H1 (cell line): ENCODE data around the gene PRKCI. TPM values are rescaled to one million over a fixed set of nuclear protein-coding genes. Genes with fewer than 3 reads are reported as not detected.

Experiments used
- CTCF ChIA-PET: fragments of 300-600 bp; sonication (Branson Sonifier 250); formaldehyde crosslinking; loops from one replicate; lab custom pipeline; 2021; ENCODE audit not compliant: partially characterized antibody; lab: Charles Lee
- POLR2A ChIA-PET: fragments of 300-600 bp; sonication (Branson Sonifier 250); formaldehyde crosslinking; loops from one replicate; lab custom pipeline; 2021; ENCODE audit warnings: inconsistent platforms; ENCODE audit not compliant: partially characterized antibody; lab: Charles Lee
- DNase-seq, 2 experiments: peaks; one replicate each; pipeline versions ENCODE4 v3.0.0 to v3.0.0-alpha.2; 2010 to 2022; ENCODE audit warnings: low spot score in 2 of 2, low read depth in 1 of 2, mixed read lengths in 1 of 2
- FAIRE-seq: peaks from 2 replicates; lab custom pipeline; 2011; peaks lifted over from hg19 to GRCh38; lab: Jason Lieb, UNC
- H2AFZ ChIP-seq: 2 replicates; pipeline ENCODE4 v1.8.1; 2012; ENCODE audit warnings: low read length, inconsistent platforms
- H2AK5ac ChIP-seq: 2 replicates; pipeline ENCODE4 v1.6.1; 2013; ENCODE audit warnings: low read depth, low read length
- H2BK120ac ChIP-seq: replicated peaks from 2 replicates; pipeline ENCODE3; 2013; ENCODE audit warnings: low read depth, low read length, inconsistent platforms
- H2BK12ac ChIP-seq: 2 replicates; pipeline ENCODE4 v1.6.1; 2013; ENCODE audit warnings: low read depth, low read length
- H2BK15ac ChIP-seq: 2 replicates; pipeline ENCODE4 v1.6.1; 2013; ENCODE audit warnings: low read length
- H2BK20ac ChIP-seq: 2 replicates; pipeline ENCODE4 v1.6.1; 2013; ENCODE audit warnings: low read length
- H2BK5ac ChIP-seq: 2 replicates; pipeline ENCODE4 v1.6.1; 2013; ENCODE audit warnings: low read depth, low read length
- H3K14ac ChIP-seq: 2 replicates; pipeline ENCODE4 v1.6.1; 2013; ENCODE audit warnings: inconsistent platforms; ENCODE audit not compliant: insufficient read length
- H3K18ac ChIP-seq: 2 replicates; pipeline ENCODE4 v1.6.1; 2013; ENCODE audit warnings: low read length; ENCODE audit errors: extremely low read depth
- H3K23ac ChIP-seq: 2 replicates; pipeline ENCODE4 v1.6.1; 2013; ENCODE audit warnings: inconsistent platforms; ENCODE audit not compliant: insufficient read length
- H3K23me2 ChIP-seq: 2 replicates; pipeline ENCODE4 v1.6.1; 2013; ENCODE audit warnings: low read depth, low read length
- H3K27ac ChIP-seq: 2 replicates; pipeline ENCODE4 v1.6.1; 2011; ENCODE audit warnings: low read depth, low read length, inconsistent platforms
- H3K27me3 ChIP-seq, 4 experiments: replicated peaks in 1 of 4; 1 replicate in 1 of 4; 2 replicates in 3 of 4; pipeline versions ENCODE4 v1.6.1 to v1.8.1; 2011 to 2013; ENCODE audit warnings: low read length in 3 of 4, mild to moderate bottlenecking in 3 of 4, inconsistent platforms in 2 of 4, mixed read lengths in 2 of 4, moderate library complexity in 1 of 4; ENCODE audit not compliant: control insufficient read depth in 3 of 4, insufficient read depth in 3 of 4; ENCODE audit errors: extremely low read depth in 1 of 4
- H3K36me3 ChIP-seq, 4 experiments: 2 replicates each; pipeline versions ENCODE4 v1.6.1 to v1.8.1; 2011 to 2013; ENCODE audit warnings: mild to moderate bottlenecking in 4 of 4, low read length in 3 of 4, moderate library complexity in 2 of 4, control low read depth in 1 of 4, inconsistent platforms in 1 of 4; ENCODE audit not compliant: insufficient read depth in 4 of 4, control insufficient read depth in 2 of 4
- H3K4ac ChIP-seq: replicated peaks from 2 replicates; pipeline ENCODE3; 2013; ENCODE audit warnings: low read length, low read depth, mixed read lengths, inconsistent platforms; ENCODE audit not compliant: insufficient read length
- H3K4me1 ChIP-seq, 4 experiments: replicated peaks in 1 of 4; 1 replicate in 1 of 4; 2 replicates in 3 of 4; pipeline versions ENCODE4 v1.6.1 to v1.8.1; 2011 to 2013; ENCODE audit warnings: low read length in 3 of 4, inconsistent platforms in 2 of 4, mixed read lengths in 1 of 4; ENCODE audit not compliant: insufficient read depth in 4 of 4, control insufficient read depth in 3 of 4
- H3K4me2 ChIP-seq, 2 experiments: 2 replicates each; pipeline versions ENCODE4 v1.6.1 to v1.8.1; 2011 to 2013; ENCODE audit warnings: low read depth in 2 of 2, low read length in 2 of 2, control low read depth in 1 of 2, inconsistent platforms in 1 of 2, mild to moderate bottlenecking in 1 of 2; ENCODE audit not compliant: insufficient read depth in 1 of 2
- H3K4me3 ChIP-seq, 4 experiments: fragments of 200-600, 300-600 bp in 1 of 4; sonication (generic), shearing (Covaris generic), sonication (Bioruptor Twin) in 1 of 4; 2 replicates each; pipeline versions ENCODE4 v1.5.1 to v1.8.1; 2011 to 2016; ENCODE audit warnings: low read length in 4 of 4, low read depth in 3 of 4, control low read depth in 2 of 4, inconsistent platforms in 2 of 4, mild to moderate bottlenecking in 2 of 4, mixed read lengths in 1 of 4, moderate library complexity in 1 of 4; ENCODE audit not compliant: insufficient read depth in 2 of 4; ENCODE audit errors: extremely low read depth in 1 of 4
- H3K56ac ChIP-seq: replicated peaks from 2 replicates; pipeline ENCODE3; 2013; ENCODE audit warnings: low read depth, mild to moderate bottlenecking, mixed read lengths, low read length, inconsistent platforms; ENCODE audit not compliant: insufficient read length
- H3K79me1 ChIP-seq: 2 replicates; pipeline ENCODE4 v1.6.1; 2013; ENCODE audit warnings: low read depth, low read length, control low read depth
- H3K79me2 ChIP-seq, 2 experiments: 2 replicates each; pipeline versions ENCODE4 v1.6.1 to v1.8.1; 2012 to 2013; ENCODE audit warnings: low read length in 2 of 2, mild to moderate bottlenecking in 2 of 2, inconsistent platforms in 1 of 2; ENCODE audit not compliant: insufficient read depth in 2 of 2, control insufficient read depth in 1 of 2
- H3K9ac ChIP-seq, 4 experiments: replicated peaks in 1 of 4; 1 replicate in 1 of 4; 2 replicates in 3 of 4; pipeline versions ENCODE4 v1.6.1 to v1.8.1; 2011 to 2013; ENCODE audit warnings: low read depth in 3 of 4, low read length in 3 of 4, control low read depth in 2 of 4, mild to moderate bottlenecking in 2 of 4, moderate library complexity in 2 of 4, inconsistent platforms in 1 of 4; ENCODE audit errors: extremely low read depth in 1 of 4
- H3K9me3 ChIP-seq, 2 experiments: 2 replicates each; pipeline versions ENCODE4 v1.6.1 to v1.8.1; 2012 to 2013; ENCODE audit warnings: mild to moderate bottlenecking in 2 of 2, moderate library complexity in 2 of 2, control low read depth in 1 of 2, inconsistent platforms in 1 of 2, low read depth in 1 of 2, low read length in 1 of 2, mixed read lengths in 1 of 2; ENCODE audit not compliant: insufficient read depth in 2 of 2
- H4K20me1 ChIP-seq, 2 experiments: replicated peaks in 1 of 2; 2 replicates each; pipeline versions ENCODE3 to v1.8.1; 2011 to 2013; ENCODE audit warnings: inconsistent platforms in 2 of 2, low read length in 2 of 2, mild to moderate bottlenecking in 1 of 2; ENCODE audit not compliant: insufficient read depth in 2 of 2, control insufficient read depth in 1 of 2
- H4K5ac ChIP-seq: 2 replicates; pipeline ENCODE4 v1.6.1; 2013; ENCODE audit warnings: low read length, low read depth, mixed read lengths, inconsistent platforms; ENCODE audit not compliant: insufficient read length
- H4K8ac ChIP-seq: 2 replicates; pipeline ENCODE4 v1.8.0; 2013; ENCODE audit warnings: mild to moderate bottlenecking, moderate library complexity, low read length, inconsistent platforms; ENCODE audit not compliant: insufficient read depth; ENCODE audit errors: extremely low read depth
- H4K91ac ChIP-seq: replicated peaks from 2 replicates; pipeline ENCODE3; 2013; ENCODE audit warnings: low read length, mixed read lengths, inconsistent platforms; ENCODE audit not compliant: insufficient read length
- BCL11A ChIP-seq, 2 experiments: IDR thresholded peaks; one replicate each; pipeline ENCODE4 v1.6.1; 2011; ENCODE audit warnings: low read depth in 2 of 2, low read length in 2 of 2, mild to moderate bottlenecking in 2 of 2
- BRCA1 ChIP-seq: IDR thresholded peaks from 2 replicates; pipeline ENCODE4 v1.6.1; 2012; ENCODE audit warnings: low read depth, low read length, improper control_type of control experiment
- CEBPB ChIP-seq: IDR thresholded peaks from 2 replicates; pipeline ENCODE4 v1.6.1; 2012; ENCODE audit warnings: low read depth, low read length
- CHD2 ChIP-seq: IDR thresholded peaks from 2 replicates; pipeline ENCODE4 v1.6.1; 2012; ENCODE audit warnings: low read length, improper control_type of control experiment
- CTCF ChIP-seq, 3 experiments: IDR thresholded peaks; 1 replicate in 2 of 3; 2 replicates in 1 of 3; pipeline versions ENCODE4 v1.5.1 to v1.6.1; 2011; ENCODE audit warnings: low read length in 3 of 3, mild to moderate bottlenecking in 3 of 3, inconsistent platforms in 2 of 3, low read depth in 1 of 3, moderate library complexity in 1 of 3; ENCODE audit not compliant: insufficient read depth in 1 of 3; ENCODE audit errors: control extremely low read depth in 1 of 3
- FOSL1 ChIP-seq: IDR thresholded peaks from 2 replicates; pipeline ENCODE4 v1.6.1; 2011; ENCODE audit warnings: mild to moderate bottlenecking, low read depth, low read length, moderate library complexity; ENCODE audit not compliant: insufficient read depth
- GTF2F1 ChIP-seq: IDR thresholded peaks from 2 replicates; pipeline ENCODE4 v1.6.1; 2012; ENCODE audit warnings: low read depth, low read length, improper control_type of control experiment, borderline replicate concordance
- HDAC2 ChIP-seq, 2 experiments: fragments of 300-600 bp in 1 of 2; sonication (generic) in 1 of 2; IDR thresholded peaks; 2 replicates each; pipeline ENCODE4 v1.6.1; 2011 to 2012; ENCODE audit warnings: low read depth in 2 of 2, low read length in 2 of 2, mild to moderate bottlenecking in 2 of 2, moderate library complexity in 2 of 2, borderline replicate concordance in 1 of 2, inconsistent platforms in 1 of 2
- KDM4A ChIP-seq: IDR thresholded peaks from one replicate; pipeline ENCODE4 v1.7.1; 2012; ENCODE audit warnings: low read depth, mild to moderate bottlenecking, moderate library complexity, low read length, inconsistent platforms; ENCODE audit not compliant: severe bottlenecking
- KDM5A ChIP-seq: fragments of 200-600 bp; IDR thresholded peaks from 2 replicates; pipeline ENCODE4 v1.7.1; 2012; ENCODE audit warnings: mild to moderate bottlenecking, low read length, inconsistent platforms, mixed read lengths
- MAFK ChIP-seq: IDR thresholded peaks from 2 replicates; pipeline ENCODE4 v1.6.1; 2012; ENCODE audit warnings: low read depth, mild to moderate bottlenecking, improper control_type of control experiment, low read length
- SIRT6 ChIP-seq: IDR thresholded peaks from one replicate; pipeline ENCODE4 v1.7.1; 2012; ENCODE audit warnings: low read length, inconsistent platforms
- WGBS, 2 experiments: shearing (Covaris generic) in 1 of 2; methylation state at CpG; one replicate each; pipeline versions ENCODE4 v1.1.6 to v1.1.7; 2013 to 2015; ENCODE audit warnings: low lambda C conversion rate in 2 of 2, mixed read lengths in 2 of 2, inconsistent platforms in 1 of 2, low coverage in 1 of 2, missing lambda C conversion rate in 1 of 2; ENCODE audit not compliant: insufficient replicate concordance in 2 of 2, insufficient coverage in 1 of 2, insufficient read length in 1 of 2; ENCODE audit errors: extremely low coverage in 1 of 2, missing lambda C conversion rate in 1 of 2; 5-methylcytosine and 5-hydroxymethylcytosine counted together
- polyA plus RNA-seq, 7 experiments: library from polyadenylated mRNA; depleted of rRNA in 3 of 7; stranded (reverse) in 5 of 7; unstranded in 2 of 7; fragments of >200 nt in 5 of 7; fragments of 200-250 nt in 2 of 7; gene quantifications; 1 replicate in 5 of 7; 2 replicates in 1 of 7; 4 replicates in 1 of 7; pipeline versions ENCODE4 v1.2.1 to v1.2.3, GENCODE V29; 2011 to 2013; ENCODE audit warnings: missing spikeins in 2 of 7, mixed read lengths in 2 of 7
- total RNA-seq: library from RNA; stranded (reverse); fragmentation: NEBNext Ultra II Directional; extraction: Animal tissue kit (Norgen Biotek cat#: 25700); gene quantifications from 2 replicates; pipeline ENCODE4 v1.2.1, GENCODE V29; 2021

Gene PRKCI
- total and polyA plus RNA-seq, 2 of the 8 experiments (the other 6 are each of a cell fraction or from before 2014, with no cell fraction given) = 24.3 to 100.0 TPM

DNA sequence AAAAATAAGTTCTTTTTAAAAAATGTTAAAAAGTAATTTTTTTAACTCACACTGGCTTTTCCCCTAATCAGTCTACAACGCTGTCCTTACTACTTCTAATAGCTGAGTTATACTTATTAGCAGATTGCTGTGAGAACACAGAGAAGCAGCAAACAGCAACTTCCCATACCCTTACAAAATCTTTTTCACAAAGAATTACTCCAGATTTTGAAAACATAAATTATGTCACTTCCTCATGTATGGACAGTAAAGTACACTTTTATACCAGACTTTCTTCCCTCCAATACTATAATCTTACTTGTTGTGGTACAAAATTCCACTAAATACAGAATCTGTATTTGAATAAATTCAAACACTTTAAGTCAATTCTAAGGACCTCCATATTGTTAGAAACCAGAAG, 42.8 kb upstream of the PRKCI start:
- no peak overlapping the region for H3K27ac ChIP-seq
- H2BK20ac ChIP-seq = no peak overlapping the region
- no peak for DNase-seq
- ChIA-PET POLR2A (interaction anchor here (2.4 kb wide), 1 partner anchor 42 kb away, joined by 7 read pairs; the partner anchor contains the start of gene PRKCI), CTCF (no interaction called here)
- peaks cover 0 to 27% of the 10 kb centered on the region in 2 experiments; a peak in 3 of 4 replicates for H3K79me2 ChIP-seq
- H3K4ac ChIP-seq = no peak overlapping the region
- H3K23me2 ChIP-seq = peaks cover 3% of the 10 kb centered on the region; the same call in 1 of the 2 replicates
- H4K5ac ChIP-seq = no peak overlapping the region
- no peak overlapping the region; a peak in 1 of 4 replicates for H3K4me2 ChIP-seq
- peaks cover 0 to 6% (median 2%) of the 10 kb centered on the region in 4 experiments; a peak in 3 of 7 replicates for H3K4me1 ChIP-seq
- no peak overlapping the region for H3K23ac ChIP-seq
- H2BK12ac ChIP-seq = no peak overlapping the region
- no peaks in the 10 kb centered on the region for H3K79me1 ChIP-seq
- no peak overlapping the region for H4K91ac ChIP-seq
- FAIRE-seq = no peak
- no peak overlapping the region for H2BK5ac ChIP-seq
- peaks cover 2 to 33% (median 16%) of the 10 kb centered on the region in 4 experiments for H3K36me3 ChIP-seq
- H4K20me1 ChIP-seq = peaks cover 0 to 2% of the 10 kb centered on the region in 2 experiments
- no peak overlapping the region for H2AK5ac ChIP-seq
- H3K14ac ChIP-seq = no peak overlapping the region
- no peaks in the 10 kb centered on the region for H3K27me3 ChIP-seq
- no peaks in the 10 kb centered on the region for H3K9me3 ChIP-seq
- H3K4me3 ChIP-seq = no peak overlapping the region; a peak in 1 of 8 replicates
- H2AFZ ChIP-seq = no peak overlapping the region
- H2BK120ac ChIP-seq = no peak overlapping the region
- no peak overlapping the region for H2BK15ac ChIP-seq
- 94% methylated on average over 1 of the region's 1 CpG; no CpG with 5 or more reads in 1 of the 2 experiments for WGBS, 2 experiments
- H4K8ac ChIP-seq = no peak overlapping the region
- H3K56ac ChIP-seq = no peak overlapping the region
- H3K18ac ChIP-seq = no peak overlapping the region
- H3K9ac ChIP-seq = no peak overlapping the region
- TF ChIP-seq FOSL1 (no peak), CTCF (IDR thresholded peaks at IDR 0.05; ENCODE audit: control extremely low read depth in 1 of 3, insufficient read depth in 1 of 3, low read depth in 1 of 3, low read length in 3 of 3) (no peak), CHD2 (no peak), KDM4A (no peak), CEBPB (no peak), BCL11A (IDR thresholded peaks at IDR 0.05; ENCODE audit: low read depth in 2 of 2, low read length in 2 of 2) (no peak), HDAC2 (IDR thresholded peaks at IDR 0.05; ENCODE audit: borderline replicate concordance in 1 of 2, low read depth in 2 of 2, low read length in 2 of 2) (no peak), KDM5A (no peak), MAFK (no peak), BRCA1 (no peak), GTF2F1 (no peak), SIRT6 (no peak)
